Endometrial microvascular endothelial cells (primary cell): ENCODE measurements around the gene SERAC1. TPM values are rescaled to one million over a fixed set of nuclear protein-coding genes. Genes with fewer than 3 reads are reported as not detected.
"Not testable (repeated sequence)": the region's sequence is repeated elsewhere in the genome, so short reads cannot be mapped to it uniquely, and the experiment has no call there.

Source experiments
- in situ Hi-C: cut with HindIII; loops from 2 replicates; pipeline ENCODE4 v1.10.0; 2017; ENCODE audit warnings: low sequenced_read_pairs, low pct_unique_long_range_greater_than_20kb; ENCODE audit errors: inconsistent ontology term
- total RNA-seq: library from RNA; depleted of rRNA; stranded (reverse); fragments of >200 nt; gene quantifications from one replicate; pipeline ENCODE4 v1.2.3, GENCODE V29; 2015; ENCODE audit errors: inconsistent ontology term

The SERAC1 gene
- total RNA-seq = 7.6 TPM

GRCh38 chr6:158168040-158168289 lies at the start of gene SERAC1:
Gene SERAC1, minus strand, starts transcription at chr6:158168262. Its CDS starts 9,899 bp downstream, at chr6:158158363.
- in situ Hi-C loops = no loop called here

GRCh38 chr6:158213925-158214674 lies 46.0 kb upstream of the SERAC1 start:
- in situ Hi-C loops = no loop called here

GRCh38 chr6:158211273-158212055 lies 43.4 kb upstream of the SERAC1 start:
- in situ Hi-C loops = no loop called here

GRCh38 chr6:158209582-158210333 lies 41.7 kb upstream of the SERAC1 start:
- in situ Hi-C loops = not testable (repeated sequence)

GRCh38 chr6:158208226-158209030 lies 40.4 kb upstream of the SERAC1 start:
- in situ Hi-C loops = not testable (repeated sequence)

GRCh38 chr6:158207422-158207788 lies 39.3 kb upstream of the SERAC1 start:
- in situ Hi-C loops = no loop called here

- in situ Hi-C loops = no loop called here
Measured at GRCh38 chr6:158206740-158207421, 38.8 kb upstream of the SERAC1 start.

- in situ Hi-C loops = no loop called here
Measured at GRCh38 chr6:158205169-158205944, 37.3 kb upstream of the SERAC1 start.

- in situ Hi-C loops = no loop called here
Measured at GRCh38 chr6:158198461-158198860, 30.4 kb upstream of the SERAC1 start.

GRCh38 chr6:158194487-158195280 lies 26.6 kb upstream of the SERAC1 start:
- in situ Hi-C loops = no loop called here

GRCh38 chr6:158191761-158192160 lies 23.7 kb upstream of the SERAC1 start:
- in situ Hi-C loops = no loop called here

- in situ Hi-C loops = no loop called here
Measured at GRCh38 chr6:158191032-158191431, 23.0 kb upstream of the SERAC1 start.

- in situ Hi-C loops = no loop called here
Measured at GRCh38 chr6:158188591-158188990, 20.5 kb upstream of the SERAC1 start.

GRCh38 chr6:158185729-158186456 lies 17.8 kb upstream of the SERAC1 start:
- in situ Hi-C loops = no loop called here

- in situ Hi-C loops = no loop called here
Measured at GRCh38 chr6:158184608-158185007, 16.5 kb upstream of the SERAC1 start.

GRCh38 chr6:158183174-158183972 lies 15.3 kb upstream of the SERAC1 start:
- in situ Hi-C loops = not testable (repeated sequence)
